ENCODE data around the gene RANBP1. TPM values are rescaled to one million over a fixed set of nuclear protein-coding genes. Genes with fewer than 3 reads are reported as not detected.

Gene RANBP1
- total and polyA plus RNA-seq, 2 of the 13 experiments (the other 11 are each of a cell fraction or from before 2014, with no cell fraction given), result 181 to 492 TPM

GRCh38 chr22:20079745-20080444, 36.0 kb upstream of the RANBP1 start, which contains the start of gene DGCR8 (continued):
- TF ChIP-seq, protein P1, sequence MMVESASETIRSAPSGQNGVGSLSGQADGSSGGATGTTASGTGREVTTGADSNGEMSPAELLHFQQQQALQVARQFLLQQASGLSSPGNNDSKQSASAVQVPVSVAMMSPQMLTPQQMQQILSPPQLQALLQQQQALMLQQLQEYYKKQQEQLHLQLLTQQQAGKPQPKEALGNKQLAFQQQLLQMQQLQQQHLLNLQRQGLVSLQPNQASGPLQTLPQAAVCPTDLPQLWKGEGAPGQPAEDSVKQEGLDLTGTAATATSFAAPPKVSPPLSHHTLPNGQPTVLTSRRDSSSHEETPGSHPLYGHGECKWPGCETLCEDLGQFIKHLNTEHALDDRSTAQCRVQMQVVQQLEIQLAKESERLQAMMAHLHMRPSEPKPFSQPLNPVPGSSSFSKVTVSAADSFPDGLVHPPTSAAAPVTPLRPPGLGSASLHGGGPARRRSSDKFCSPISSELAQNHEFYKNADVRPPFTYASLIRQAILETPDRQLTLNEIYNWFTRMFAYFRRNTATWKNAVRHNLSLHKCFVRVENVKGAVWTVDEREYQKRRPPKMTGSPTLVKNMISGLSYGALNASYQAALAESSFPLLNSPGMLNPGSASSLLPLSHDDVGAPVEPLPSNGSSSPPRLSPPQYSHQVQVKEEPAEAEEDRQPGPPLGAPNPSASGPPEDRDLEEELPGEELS (CRISPR knock-in tag; IDR thresholded peaks at IDR 0.05), result peak; percentile 46; the same call in 1 of the 2 replicates
- TF ChIP-seq XRCC5 (optimal IDR thresholded peaks at IDR 0.05; ENCODE audit: low read length), result peak; percentile 74
- TF ChIP-seq CBX2 (IDR thresholded peaks at IDR 0.05; ENCODE audit: low read depth, low read length), result no peak
- TF ChIP-seq CBX2 (CRISPR knock-in tag; IDR thresholded peaks at IDR 0.05; ENCODE audit: low read depth), result no peak
- TF ChIP-seq LCORL (IDR thresholded peaks at IDR 0.05), result no peak
- TF ChIP-seq LCORL (CRISPR knock-in tag; IDR thresholded peaks at IDR 0.05), result peak; percentile 57; the same call in 1 of the 2 replicates
- TF ChIP-seq, protein P2, sequence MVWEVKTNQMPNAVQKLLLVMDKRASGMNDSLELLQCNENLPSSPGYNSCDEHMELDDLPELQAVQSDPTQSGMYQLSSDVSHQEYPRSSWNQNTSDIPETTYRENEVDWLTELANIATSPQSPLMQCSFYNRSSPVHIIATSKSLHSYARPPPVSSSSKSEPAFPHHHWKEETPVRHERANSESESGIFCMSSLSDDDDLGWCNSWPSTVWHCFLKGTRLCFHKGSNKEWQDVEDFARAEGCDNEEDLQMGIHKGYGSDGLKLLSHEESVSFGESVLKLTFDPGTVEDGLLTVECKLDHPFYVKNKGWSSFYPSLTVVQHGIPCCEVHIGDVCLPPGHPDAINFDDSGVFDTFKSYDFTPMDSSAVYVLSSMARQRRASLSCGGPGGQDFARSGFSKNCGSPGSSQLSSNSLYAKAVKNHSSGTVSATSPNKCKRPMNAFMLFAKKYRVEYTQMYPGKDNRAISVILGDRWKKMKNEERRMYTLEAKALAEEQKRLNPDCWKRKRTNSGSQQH (CRISPR knock-in tag; IDR thresholded peaks at IDR 0.05; ENCODE audit: low read depth), result no peak; the same call in 1 of the 2 replicates
- TF ChIP-seq BRCA1 (CRISPR knock-in tag; IDR thresholded peaks at IDR 0.05), result no peak
- no peak for TF ChIP-seq ZNF816 (CRISPR knock-in tag; IDR thresholded peaks at IDR 0.05; ENCODE audit: borderline replicate concordance)
- peak; percentile 56; the same call in 1 of the 2 replicates for TF ChIP-seq HOXD1 (CRISPR knock-in tag; IDR thresholded peaks at IDR 0.05)
- TF ChIP-seq IRF2 (CRISPR knock-in tag; IDR thresholded peaks at IDR 0.05), result peak; percentile 84; the same call in 1 of the 2 replicates
- no peak for TF ChIP-seq MAFK (conservative IDR thresholded peaks at IDR 0.05 in 1 of 2, IDR thresholded peaks at IDR 0.05 in 1 of 2; ENCODE audit: low read length in 2 of 2)
- no peak for TF ChIP-seq KLF13 (CRISPR knock-in tag; IDR thresholded peaks at IDR 0.05)
- peak; percentile 99; the same call in 1 of the 2 replicates for TF ChIP-seq ZFP62 (CRISPR knock-in tag; IDR thresholded peaks at IDR 0.05)
- TF ChIP-seq IRX3 (CRISPR knock-in tag; IDR thresholded peaks at IDR 0.05; ENCODE audit: borderline replicate concordance, low read depth), result peak; percentile 72
- TF ChIP-seq ATRX (CRISPR knock-in tag; IDR thresholded peaks at IDR 0.05; ENCODE audit: borderline replicate concordance), result no peak
- TF ChIP-seq ZNF720 (CRISPR knock-in tag; IDR thresholded peaks at IDR 0.05), result no peak
- no peak for TF ChIP-seq SMC3 (IDR thresholded peaks at IDR 0.05; ENCODE audit: low read length)
- TF ChIP-seq YY1 (IDR thresholded peaks at IDR 0.05; ENCODE audit: insufficient read depth, insufficient replicate concordance, low read depth, low read length), result peak; percentile 87
- no peak for TF ChIP-seq PTBP1 (IDR thresholded peaks at IDR 0.05; ENCODE audit: low read depth, low read length, poor library complexity, severe bottlenecking)
- TF ChIP-seq ZNF577 (CRISPR knock-in tag; IDR thresholded peaks at IDR 0.05; ENCODE audit: borderline replicate concordance, low read depth), result no peak
- TF ChIP-seq PHF8 (CRISPR knock-in tag; IDR thresholded peaks at IDR 0.05), result peak; percentile 66
- 0 out of 2 replicates have a peak, but pooled peaks have one; percentile 34 for TF ChIP-seq ZNF891 (CRISPR knock-in tag; IDR thresholded peaks at IDR 0.05)
- no peak for TF ChIP-seq ZFAT (CRISPR knock-in tag; conservative IDR thresholded peaks at IDR 0.05)
- TF ChIP-seq CEBPB (IDR thresholded peaks at IDR 0.05; ENCODE audit: borderline replicate concordance, low read depth, low read length), result peak; percentile 61; the same call in 1 of the 2 replicates
- TF ChIP-seq NPAS2 (CRISPR knock-in tag; IDR thresholded peaks at IDR 0.05; ENCODE audit: borderline replicate concordance), result no peak
- TF ChIP-seq ZNF225 (CRISPR knock-in tag; IDR thresholded peaks at IDR 0.05), result no peak
